HG03066 (cell line): ENCODE data around the gene DNASE1L3.
"Not testable (repeated sequence)": the region's sequence is repeated elsewhere in the genome, so short reads cannot be mapped to it uniquely, and the experiment has no call there.

Experiments used
- ATAC-seq: cut with Tn5 transposase; IDR thresholded peaks from one replicate; pipeline ENCODE4 v1.9.1; 2021; ENCODE audit warnings: low read depth; ENCODE audit not compliant: unreplicated experiment

The DNASE1L3 gene

GRCh38 chr3:58210761-58211460 is at the start of gene DNASE1L3:
DNASE1L3 (minus strand) TSS chr3:58210972; CDS start chr3:58210906, 66 bp downstream.
- ATAC-seq = no peak

DNA sequence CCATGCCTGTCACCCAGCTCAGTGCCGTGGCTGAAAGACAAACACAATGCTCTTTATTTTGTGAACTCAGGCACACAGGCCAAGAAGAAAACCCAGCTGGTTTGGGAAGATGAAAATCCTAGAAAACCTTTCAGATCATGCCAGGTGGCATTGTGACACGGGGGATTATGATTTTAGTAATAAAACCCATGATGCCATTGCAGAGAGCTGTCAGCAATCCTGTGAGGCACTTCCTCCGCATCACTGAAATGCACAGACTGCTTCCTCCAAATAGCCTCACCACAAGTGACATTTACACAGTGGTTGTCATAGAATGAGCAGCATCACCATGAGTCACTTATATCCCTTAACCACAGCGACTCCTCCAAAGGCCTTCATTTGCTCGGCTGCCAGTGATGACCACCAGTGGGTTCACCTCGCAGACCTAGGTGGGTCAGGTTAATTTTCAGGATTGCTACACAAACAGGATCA is 49.5 kb upstream of the DNASE1L3 start:
- ATAC-seq = no peak

GRCh38 chr3:58258392-58259055 is 47.8 kb upstream of the DNASE1L3 start:
- no peak for ATAC-seq

DNA sequence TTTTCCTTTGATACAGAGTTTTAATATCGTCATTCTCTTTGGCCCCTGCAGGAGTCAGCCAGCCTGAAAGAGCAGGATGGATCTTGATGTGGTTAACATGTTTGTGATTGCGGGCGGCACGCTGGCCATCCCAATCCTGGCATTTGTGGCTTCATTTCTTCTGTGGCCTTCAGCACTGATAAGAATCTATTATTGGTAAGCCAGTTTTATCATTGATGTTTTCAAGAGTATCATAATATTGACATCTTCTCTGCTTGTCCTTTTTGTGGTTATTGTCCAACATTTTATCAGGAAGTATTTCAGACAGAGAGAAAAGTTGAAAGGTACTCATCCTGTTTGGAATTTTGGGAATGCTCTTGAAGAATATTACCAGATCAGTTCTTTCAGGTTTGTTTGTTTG is 45.7 kb upstream of the DNASE1L3 start:
- no peak for ATAC-seq

GRCh38 chr3:58256061-58256460 is 45.3 kb upstream of the DNASE1L3 start:
- no peak for ATAC-seq

DNA sequence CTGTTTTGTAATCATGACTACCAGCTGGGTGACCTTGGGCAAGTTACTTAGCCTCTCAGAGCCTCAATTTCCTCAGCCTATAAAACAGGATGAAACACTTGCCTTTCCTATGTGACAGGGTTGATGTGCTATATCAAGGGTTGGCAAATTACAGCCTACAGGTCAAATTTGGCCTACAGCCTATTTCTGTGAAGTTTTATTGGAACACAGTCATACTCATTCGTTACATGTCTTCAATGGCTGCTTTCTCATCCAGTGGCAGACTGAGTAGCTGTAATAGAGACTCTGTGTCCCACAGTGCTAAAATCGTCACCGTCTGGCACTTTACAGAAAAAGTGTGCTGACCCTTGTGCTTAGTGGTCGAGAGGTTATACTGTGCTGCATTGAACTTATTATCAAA is 43.4 kb upstream of the DNASE1L3 start:
- ATAC-seq = no peak

GRCh38 chr3:58251631-58252035 is 40.9 kb upstream of the DNASE1L3 start:
- no peak for ATAC-seq

DNA sequence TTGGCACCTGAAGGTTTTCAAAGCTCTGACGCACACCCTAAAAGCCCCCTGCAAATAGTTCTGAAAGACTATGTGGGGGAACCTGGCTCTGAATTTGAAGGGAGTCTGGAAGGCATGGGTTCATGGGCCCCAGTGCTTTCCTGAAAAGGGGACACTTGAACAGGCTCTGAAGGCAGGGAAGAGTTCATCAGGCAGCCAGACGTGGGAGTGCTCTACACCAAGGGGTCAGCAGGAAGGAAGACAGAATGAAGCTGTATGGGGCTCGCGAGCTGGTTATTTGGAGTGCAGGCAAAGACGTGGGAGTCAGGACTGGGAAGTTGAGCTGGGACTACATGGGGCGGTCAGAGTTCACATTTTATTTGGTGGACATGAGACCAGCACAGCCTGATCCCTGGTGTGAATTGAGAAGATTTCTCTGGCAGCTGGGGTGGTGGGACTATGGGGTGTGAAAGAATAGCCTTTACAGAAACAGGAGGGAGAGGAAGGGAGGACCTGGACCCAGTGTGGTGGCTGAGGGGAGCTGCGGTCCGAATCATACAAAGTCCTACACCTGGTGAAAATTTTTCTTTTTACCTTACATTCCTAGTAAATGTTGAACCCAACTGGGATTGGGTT is 39.4 kb upstream of the DNASE1L3 start:
- ATAC-seq = no peak

DNA sequence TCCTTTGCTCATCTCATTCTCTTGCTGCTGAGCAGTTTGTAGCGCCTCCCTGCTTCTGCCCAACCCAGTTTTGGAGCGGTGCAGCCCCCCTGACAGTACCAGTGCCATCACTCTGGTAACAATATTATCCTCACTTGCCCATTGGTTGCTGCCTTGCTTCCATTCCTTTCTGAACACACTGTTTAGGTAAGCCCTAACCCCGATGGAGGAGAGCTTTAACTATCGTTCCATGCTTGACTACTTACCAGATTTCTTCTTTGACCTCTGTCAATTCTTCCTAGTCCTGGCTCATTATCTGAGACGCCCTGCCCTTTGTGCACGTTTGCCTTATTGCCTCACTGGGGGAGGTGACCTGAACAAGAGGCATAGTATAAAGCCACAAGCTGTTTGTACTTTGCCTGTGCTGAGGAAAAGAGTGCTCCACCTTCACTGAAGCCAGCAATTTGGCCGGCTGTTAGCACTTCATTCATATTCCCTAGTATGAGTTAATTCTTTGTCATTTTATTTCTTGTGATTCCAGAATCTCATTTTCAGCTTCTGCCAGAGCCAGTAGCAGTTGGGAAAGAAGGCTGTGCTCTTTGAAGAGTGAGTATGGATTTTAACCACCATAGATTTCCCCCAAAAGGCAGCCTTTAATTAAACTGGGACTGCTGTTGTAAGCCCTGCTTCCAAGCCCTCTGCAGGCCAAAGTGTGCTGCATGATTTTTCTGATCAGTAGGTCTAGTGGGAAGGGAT is 38.8 kb upstream of the DNASE1L3 start:
- ATAC-seq = no peak

DNA sequence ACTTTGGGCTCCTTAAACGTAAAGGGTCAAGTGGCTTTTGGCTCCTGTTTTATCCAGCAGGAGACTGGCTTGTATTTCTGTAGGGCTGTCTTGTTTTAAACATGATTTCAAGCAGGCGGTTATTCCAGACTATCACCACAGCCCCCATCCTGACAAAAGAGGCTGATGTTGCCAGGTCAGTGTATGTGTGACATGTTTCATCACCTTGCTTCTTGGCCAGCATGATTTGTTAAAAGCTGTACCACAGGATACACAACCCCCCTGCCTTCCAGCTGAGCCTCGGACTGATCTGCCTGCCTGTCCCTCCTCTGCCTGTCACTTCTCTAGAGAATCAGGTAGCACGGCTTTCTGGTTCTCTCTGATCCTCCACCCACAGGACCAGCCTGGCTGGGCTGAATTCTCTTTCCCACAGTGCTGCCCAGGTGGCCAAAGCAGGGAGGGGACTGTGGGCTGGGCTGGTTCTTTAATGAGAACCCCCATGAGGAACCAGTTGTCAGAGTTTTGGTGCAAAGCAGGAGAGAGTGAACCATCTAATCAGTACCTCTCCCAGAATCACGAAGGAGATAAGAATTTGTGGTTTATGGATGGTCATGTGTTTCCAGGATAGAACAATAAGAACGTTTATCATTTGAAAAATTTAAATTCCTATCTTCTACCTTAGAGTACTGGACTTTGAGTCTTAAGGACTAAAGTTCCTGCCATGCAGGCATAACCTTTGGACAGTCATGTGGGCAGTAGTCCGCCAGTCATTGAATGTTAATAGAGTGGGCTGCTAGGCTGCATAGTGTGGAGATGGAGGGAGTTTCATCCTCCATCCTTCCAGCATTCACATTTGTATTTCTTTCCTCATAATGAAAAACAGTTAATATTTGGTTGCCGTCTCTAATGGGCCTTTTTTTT is 35.6 kb upstream of the DNASE1L3 start:
- no peak for ATAC-seq

DNA sequence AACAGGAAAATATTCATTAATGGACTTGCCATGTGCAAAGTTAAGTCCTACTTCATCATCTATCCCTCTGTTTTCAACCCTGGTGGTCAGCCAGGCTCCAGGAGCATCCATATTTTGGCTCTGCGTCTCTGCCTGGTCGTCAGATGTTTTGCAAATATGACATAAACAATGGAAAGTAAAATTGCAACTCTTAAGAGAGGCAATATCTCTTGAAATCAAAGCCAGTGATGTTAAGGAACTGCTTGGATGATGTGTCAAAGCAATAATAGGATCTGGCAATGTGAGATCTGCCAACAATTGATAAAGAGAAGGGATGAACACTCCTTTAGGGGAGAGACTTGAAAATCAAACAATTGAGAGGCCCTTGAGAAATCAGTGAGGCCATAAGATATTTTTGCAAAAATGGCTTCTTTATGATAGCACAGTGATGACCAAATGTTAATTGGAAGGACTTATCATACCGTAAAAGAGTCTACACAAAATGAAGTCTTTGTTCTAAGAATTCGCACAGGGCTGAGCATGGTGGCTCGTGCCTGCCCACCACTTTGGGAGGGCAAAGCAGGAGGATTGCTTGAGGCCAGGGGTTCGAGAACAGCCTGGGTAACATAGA is 33.3 kb upstream of the DNASE1L3 start:
- ATAC-seq = no peak

GRCh38 chr3:58242860-58243259 is 32.1 kb upstream of the DNASE1L3 start:
- ATAC-seq = not testable (repeated sequence)

DNA sequence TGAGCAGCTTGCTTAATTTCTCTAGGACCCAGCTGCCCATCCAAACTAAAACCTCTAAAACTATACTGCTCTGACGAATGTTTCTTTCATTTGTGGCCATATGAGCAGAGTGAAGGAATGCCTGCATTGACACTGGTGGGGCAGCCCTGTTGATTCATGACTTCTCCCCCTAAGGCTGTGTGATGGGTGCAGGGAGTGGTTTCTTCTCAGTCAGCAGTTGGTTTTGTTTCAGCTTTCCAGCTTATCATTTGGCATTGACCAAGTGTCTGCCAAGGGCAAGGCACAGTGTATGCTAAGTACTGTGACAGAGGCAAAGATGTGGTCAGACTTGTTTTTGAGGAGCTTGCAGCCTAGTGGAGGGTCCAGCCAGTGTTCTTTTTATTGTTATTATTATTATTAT is 31.6 kb upstream of the DNASE1L3 start:
- no peak for ATAC-seq

DNA sequence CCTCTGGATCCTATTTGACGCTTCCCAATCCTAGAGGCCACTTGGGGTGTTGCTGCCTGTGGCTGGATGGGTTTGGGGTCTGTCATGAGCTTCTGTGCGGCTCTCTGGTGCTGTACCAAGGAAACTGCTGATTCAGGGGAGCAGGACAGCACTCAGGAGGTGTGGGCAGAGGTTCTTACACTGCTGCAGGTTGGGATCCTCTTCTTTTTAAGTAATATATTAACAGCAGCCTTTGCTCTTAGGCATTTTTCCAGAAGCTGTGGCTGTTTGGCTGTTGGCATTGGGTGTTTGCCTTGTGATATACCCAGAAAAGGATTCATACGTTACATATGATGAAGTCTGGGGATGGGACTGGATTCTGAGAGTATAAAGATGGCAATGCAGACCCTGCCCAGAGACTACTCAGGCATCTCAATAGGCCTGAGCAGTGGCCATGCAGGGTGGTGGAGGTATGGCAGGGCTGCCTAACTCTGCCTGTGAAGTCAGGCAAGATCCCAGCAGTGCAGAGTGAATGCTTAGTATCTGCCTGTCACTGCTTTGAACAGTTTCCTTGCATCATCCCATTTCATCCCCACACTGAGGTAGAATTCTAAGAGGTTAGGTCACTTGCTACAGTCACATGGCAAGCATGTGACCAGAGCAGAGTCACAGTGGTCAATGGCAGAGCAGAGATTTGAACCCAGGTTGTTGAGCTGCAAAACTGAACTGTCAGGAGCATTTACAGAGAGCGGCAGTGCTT is 30.7 kb upstream of the DNASE1L3 start:
- ATAC-seq = no peak

DNA sequence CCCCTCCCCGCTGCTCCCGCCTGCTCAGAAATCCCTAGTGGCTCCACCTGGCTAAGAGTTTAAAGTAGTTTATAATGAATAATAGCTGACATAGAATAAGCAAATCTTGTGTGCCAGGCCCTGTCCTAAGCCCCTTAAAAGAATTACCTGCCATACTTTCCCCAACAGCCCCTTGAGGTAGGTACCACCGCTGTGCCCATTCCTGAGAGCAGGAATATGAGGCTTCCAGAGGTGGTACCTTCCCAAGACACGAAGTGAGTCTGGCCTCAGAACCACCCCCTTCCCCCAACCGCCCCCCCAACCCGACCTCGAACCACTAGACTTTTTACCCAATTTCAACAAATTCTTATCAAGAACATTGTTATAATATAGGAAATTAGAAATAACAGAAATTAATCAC is 28.1 kb upstream of the DNASE1L3 start:
- ATAC-seq = no peak

DNA sequence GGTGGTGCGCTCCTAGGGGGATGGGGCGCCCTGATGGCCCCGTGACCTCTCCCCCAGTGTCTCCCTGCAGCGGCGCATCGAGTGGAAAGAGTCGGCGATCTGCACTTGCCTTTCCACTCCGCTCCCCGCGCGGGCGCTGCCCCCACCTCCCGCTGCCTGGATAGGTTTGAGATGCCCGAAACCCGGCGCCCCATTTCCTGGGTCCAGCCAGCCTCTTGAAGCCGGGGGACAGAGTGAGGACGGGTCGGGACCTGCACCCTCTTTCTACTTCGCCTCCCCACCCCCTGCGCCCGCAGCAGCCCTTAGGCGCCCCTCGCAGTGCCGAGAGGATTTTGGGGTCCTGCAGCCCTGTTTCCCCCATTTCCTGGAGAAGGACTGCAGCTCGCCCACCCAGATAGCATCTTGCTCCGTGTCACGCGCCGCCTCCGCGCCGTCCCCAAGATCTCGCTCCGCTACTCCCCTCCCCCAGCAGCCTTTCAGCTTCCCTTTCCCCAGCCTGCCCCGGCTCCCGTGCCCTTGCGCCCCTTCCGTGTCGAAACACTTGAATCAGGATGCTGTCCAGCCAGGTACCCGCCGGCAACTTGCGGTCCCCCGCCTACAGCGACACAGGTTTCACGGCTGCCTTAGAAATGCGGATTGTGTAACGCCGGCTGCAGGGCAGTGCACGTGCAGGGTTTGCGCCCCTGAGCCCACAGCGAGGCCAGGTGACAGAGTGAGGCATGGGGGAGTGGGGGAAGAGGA is 27.3 kb upstream of the DNASE1L3 start:
- peak; percentile 36 for ATAC-seq

DNA sequence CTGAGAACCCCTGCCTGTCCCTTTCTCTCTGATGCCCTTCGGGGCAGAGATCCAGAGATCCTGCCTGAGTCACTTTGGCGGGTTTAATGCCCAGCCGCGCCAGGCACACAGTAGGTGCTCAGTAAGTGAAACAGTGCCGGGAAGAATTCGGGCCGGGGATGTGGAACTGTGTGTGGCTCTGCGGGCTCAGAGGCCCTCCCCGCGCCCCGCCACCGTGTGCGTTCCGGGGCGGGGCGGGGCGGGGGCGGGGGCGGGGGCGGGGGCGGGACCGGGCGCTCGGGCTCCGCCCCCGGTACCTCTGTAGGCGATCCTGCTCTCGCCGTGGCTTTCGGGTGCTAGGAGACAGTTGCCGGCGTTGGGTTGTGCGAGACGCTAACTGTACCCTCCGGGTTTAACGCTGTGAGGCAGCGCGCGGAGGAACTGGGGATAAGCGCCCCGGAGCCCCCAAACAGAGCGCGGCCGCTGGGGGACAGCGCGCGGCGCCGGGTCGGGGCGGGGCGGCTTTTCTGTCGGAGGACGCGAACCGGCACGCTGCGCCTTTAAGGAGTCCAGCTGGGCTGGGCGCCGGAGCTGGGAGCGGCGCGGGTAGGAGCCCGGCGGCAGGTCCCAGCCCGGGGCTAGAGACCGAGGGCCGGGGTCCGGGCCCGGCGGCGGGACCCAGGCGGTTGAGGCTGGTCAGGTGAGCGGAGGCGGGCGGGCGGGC is 26.6 kb upstream of the DNASE1L3 start, which contains the start of gene ABHD6:
Gene ABHD6, plus strand, starts transcription at position 555 of the 703 bp plus-strand sequence. CDS start 18,795 bp downstream, outside the sequence.
- peak; percentile 65 for ATAC-seq
